ENCODE measurements around the gene NR2F1-AS1.
A peak's percentile ranks its signal among the peaks of the same experiment; 100 is the strongest.

The NR2F1-AS1 gene

DNA sequence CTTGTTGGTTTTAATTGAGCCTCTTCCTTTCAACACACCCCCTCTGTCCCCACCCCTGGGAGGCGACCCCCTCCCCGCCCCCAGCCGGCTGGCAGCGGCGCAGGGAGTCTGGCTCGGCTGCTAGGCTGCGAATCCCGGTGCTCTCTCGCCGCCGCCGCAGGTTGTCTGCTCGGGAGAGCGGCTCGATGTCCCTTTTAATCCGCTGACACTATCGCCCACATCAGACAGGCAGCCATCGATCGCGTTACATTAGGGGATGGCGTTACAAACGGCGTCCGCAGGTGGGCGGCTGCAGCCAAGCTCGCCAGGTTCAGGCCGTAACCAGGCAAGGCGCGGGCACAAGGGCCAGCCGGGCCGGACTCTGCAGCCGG is 1.3 kb downstream of the NR2F1-AS1 start:
- Histone ChIP-seq H3K79me2 (ENCODE audit: low read length) (no peaks in the 10 kb centered on the region), H3F3A (ENCODE audit: insufficient read depth, low read length) (no peaks in the 10 kb centered on the region; the same call in 1 of the 2 replicates), H3K4me2 (ENCODE audit: low read depth, low read length) (peak overlapping the region; percentile 93), H4K20me1 (ENCODE audit: insufficient read depth, low read length) (no peaks in the 10 kb centered on the region), H3K27ac (ENCODE audit: low read length) (no peak overlapping the region), H3K36me3 (replicated peaks; ENCODE audit: insufficient read depth, low read length) (no peaks in the 10 kb centered on the region), H3K4me3 (ENCODE audit: low read length) (peak overlapping the region; percentile 69), H3K9me3 (replicated peaks; ENCODE audit: insufficient read depth, low read length) (no peaks in the 10 kb centered on the region), H3K9ac (ENCODE audit: low read length) (peak overlapping the region; percentile 10; the same call in 1 of the 2 replicates), H2AFZ (ENCODE audit: low read length) (peak overlapping the region; percentile 98), H3K27me3 (replicated peaks; ENCODE audit: insufficient read depth, low read length) (peaks cover 20% of the 10 kb centered on the region), H3K4me1 (ENCODE audit: low read length) (no peaks in the 10 kb centered on the region; the same call in 1 of the 2 replicates), H3K9me2 (replicated peaks; ENCODE audit: insufficient read depth, low read length) (no peaks in the 10 kb centered on the region)
- DNase-seq, result no peak
- no peak for TF ChIP-seq EZH2 (optimal IDR thresholded peaks at IDR 0.05; ENCODE audit: low read depth, low read length)
- no peak for TF ChIP-seq EZH2phosphoT487 (IDR thresholded peaks at IDR 0.05; ENCODE audit: low read length)
- TF ChIP-seq CTCF (IDR thresholded peaks at IDR 0.05; ENCODE audit: low read length), result no peak

- no peaks in the 10 kb centered on the region; the same call in 1 of the 2 replicates for H3F3A ChIP-seq (ENCODE audit: insufficient read depth, low read length)
- H3K9ac ChIP-seq (ENCODE audit: low read length), result no peak overlapping the region
- DNase-seq, result no peak
- H3K79me2 ChIP-seq (ENCODE audit: low read length), result no peaks in the 10 kb centered on the region
- TF ChIP-seq EZH2 (optimal IDR thresholded peaks at IDR 0.05; ENCODE audit: low read depth, low read length) (no peak), EZH2phosphoT487 (IDR thresholded peaks at IDR 0.05; ENCODE audit: low read length) (no peak), CTCF (IDR thresholded peaks at IDR 0.05; ENCODE audit: low read length) (no peak)
- H3K27ac ChIP-seq (ENCODE audit: low read length), result no peak overlapping the region
- peak overlapping the region; percentile 93 for H3K4me2 ChIP-seq (ENCODE audit: low read depth, low read length)
- no peaks in the 10 kb centered on the region for H3K9me2 ChIP-seq (replicated peaks; ENCODE audit: insufficient read depth, low read length)
- H3K9me3 ChIP-seq (replicated peaks; ENCODE audit: insufficient read depth, low read length), result no peaks in the 10 kb centered on the region
- no peaks in the 10 kb centered on the region for H3K36me3 ChIP-seq (replicated peaks; ENCODE audit: insufficient read depth, low read length)
- peak overlapping the region; percentile 69; the same call in 1 of the 2 replicates for H3K4me3 ChIP-seq (ENCODE audit: low read length)
- no peaks in the 10 kb centered on the region; the same call in 1 of the 2 replicates for H3K4me1 ChIP-seq (ENCODE audit: low read length)
- peaks cover 20% of the 10 kb centered on the region for H3K27me3 ChIP-seq (replicated peaks; ENCODE audit: insufficient read depth, low read length)
- no peak overlapping the region for H2AFZ ChIP-seq (ENCODE audit: low read length)
- H4K20me1 ChIP-seq (ENCODE audit: insufficient read depth, low read length), result no peaks in the 10 kb centered on the region
These were observed 2.0 kb downstream of the NR2F1-AS1 start for GRCh38 chr5:93578813-93579691.

DNA sequence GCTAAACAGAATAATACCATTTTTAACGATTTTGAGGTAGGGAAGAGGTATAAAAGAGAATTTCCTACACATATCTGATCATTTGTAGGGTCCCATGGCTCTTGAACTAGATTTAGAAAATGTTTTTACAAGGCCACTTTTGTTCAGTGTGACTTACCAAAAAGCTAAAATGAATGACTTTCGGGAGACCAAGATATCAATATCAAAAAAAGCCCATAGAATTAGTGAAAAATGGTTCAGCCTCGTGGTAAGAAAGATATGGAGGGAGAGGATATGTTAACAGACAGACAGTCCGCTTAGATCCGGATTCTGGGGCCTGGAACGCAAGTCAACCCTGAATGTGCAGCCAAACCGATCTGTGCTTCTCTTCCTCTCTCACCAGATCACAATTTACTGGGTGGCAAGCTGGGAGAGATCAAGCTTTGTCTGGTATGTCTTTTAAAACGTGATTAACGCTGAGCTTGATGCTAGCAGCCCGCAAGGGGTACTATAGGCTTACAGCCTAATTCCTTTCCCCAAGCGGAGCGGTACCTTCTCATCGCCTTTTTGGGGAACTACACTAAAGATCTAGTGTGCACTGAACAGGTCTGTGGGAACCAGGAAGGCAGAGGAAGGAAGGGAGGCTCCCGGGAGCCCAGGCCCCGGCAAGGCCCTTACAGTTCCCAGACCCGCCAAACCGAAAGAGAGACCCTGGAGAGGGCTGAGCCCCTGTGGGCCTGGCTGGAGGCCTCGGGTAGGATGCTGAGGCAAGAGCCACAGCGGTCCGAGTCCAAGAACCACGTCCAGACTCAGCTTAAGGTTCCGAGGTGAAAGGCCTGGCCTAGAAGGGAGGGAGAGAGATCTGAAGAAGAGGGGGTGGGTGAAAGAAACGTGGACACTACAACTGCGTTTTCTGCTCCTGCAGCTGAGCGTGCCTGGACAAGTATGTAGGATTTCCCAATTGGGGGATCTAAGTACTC is 2.9 kb downstream of the NR2F1-AS1 start:
- Histone ChIP-seq H3K36me3 (replicated peaks; ENCODE audit: insufficient read depth, low read length) (no peaks in the 10 kb centered on the region), H3K9me2 (replicated peaks; ENCODE audit: insufficient read depth, low read length) (no peaks in the 10 kb centered on the region), H3K4me2 (ENCODE audit: low read depth, low read length) (no peak overlapping the region), H3K9me3 (replicated peaks; ENCODE audit: insufficient read depth, low read length) (no peaks in the 10 kb centered on the region), H3K9ac (ENCODE audit: low read length) (no peak overlapping the region), H3K4me3 (ENCODE audit: low read length) (no peak overlapping the region), H4K20me1 (ENCODE audit: insufficient read depth, low read length) (no peaks in the 10 kb centered on the region), H2AFZ (ENCODE audit: low read length) (no peak overlapping the region), H3K27me3 (replicated peaks; ENCODE audit: insufficient read depth, low read length) (peaks cover 13% of the 10 kb centered on the region), H3K27ac (ENCODE audit: low read length) (no peak overlapping the region), H3K79me2 (ENCODE audit: low read length) (no peaks in the 10 kb centered on the region), H3K4me1 (ENCODE audit: low read length) (no peaks in the 10 kb centered on the region; the same call in 1 of the 2 replicates), H3F3A (ENCODE audit: insufficient read depth, low read length) (no peaks in the 10 kb centered on the region; the same call in 1 of the 2 replicates)
- DNase-seq, result no peak
- no peak for TF ChIP-seq EZH2 (optimal IDR thresholded peaks at IDR 0.05; ENCODE audit: low read depth, low read length)
- no peak for TF ChIP-seq EZH2phosphoT487 (IDR thresholded peaks at IDR 0.05; ENCODE audit: low read length)
- no peak for TF ChIP-seq CTCF (IDR thresholded peaks at IDR 0.05; ENCODE audit: low read length)

Measured in MM.1S (cell line).